Measurements from ENCODE around the gene GRB14. TPM values are rescaled to one million over a fixed set of nuclear protein-coding genes. Genes with fewer than 3 reads are reported as not detected.

GRB14 gene
- total and polyA plus RNA-seq, 2 of the 13 experiments (the other 11 are each of a cell fraction or from before 2014, with no cell fraction given), result 4.6 to 5.8 TPM

GRCh38 chr2:164538240-164538866, 82.9 kb downstream of the GRB14 start (continued):
- TF ChIP-seq, protein P1, sequence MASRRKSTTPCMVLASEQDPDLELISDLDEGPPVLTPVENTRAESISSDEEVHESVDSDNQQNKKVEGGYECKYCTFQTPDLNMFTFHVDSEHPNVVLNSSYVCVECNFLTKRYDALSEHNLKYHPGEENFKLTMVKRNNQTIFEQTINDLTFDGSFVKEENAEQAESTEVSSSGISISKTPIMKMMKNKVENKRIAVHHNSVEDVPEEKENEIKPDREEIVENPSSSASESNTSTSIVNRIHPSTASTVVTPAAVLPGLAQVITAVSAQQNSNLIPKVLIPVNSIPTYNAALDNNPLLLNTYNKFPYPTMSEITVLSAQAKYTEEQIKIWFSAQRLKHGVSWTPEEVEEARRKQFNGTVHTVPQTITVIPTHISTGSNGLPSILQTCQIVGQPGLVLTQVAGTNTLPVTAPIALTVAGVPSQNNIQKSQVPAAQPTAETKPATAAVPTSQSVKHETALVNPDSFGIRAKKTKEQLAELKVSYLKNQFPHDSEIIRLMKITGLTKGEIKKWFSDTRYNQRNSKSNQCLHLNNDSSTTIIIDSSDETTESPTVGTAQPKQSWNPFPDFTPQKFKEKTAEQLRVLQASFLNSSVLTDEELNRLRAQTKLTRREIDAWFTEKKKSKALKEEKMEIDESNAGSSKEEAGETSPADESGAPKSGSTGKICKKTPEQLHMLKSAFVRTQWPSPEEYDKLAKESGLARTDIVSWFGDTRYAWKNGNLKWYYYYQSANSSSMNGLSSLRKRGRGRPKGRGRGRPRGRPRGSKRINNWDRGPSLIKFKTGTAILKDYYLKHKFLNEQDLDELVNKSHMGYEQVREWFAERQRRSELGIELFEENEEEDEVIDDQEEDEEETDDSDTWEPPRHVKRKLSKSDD (CRISPR knock-in tag; IDR thresholded peaks at IDR 0.05; ENCODE audit: low read depth), result no peak
- TF ChIP-seq ZNF10 (CRISPR knock-in tag; IDR thresholded peaks at IDR 0.05; ENCODE audit: borderline replicate concordance, low read depth), result no peak
- TF ChIP-seq GATAD1 (CRISPR knock-in tag; IDR thresholded peaks at IDR 0.05), result 0 out of 2 replicates have a peak, but pooled peaks have one; percentile 18
- TF ChIP-seq ZIK1 (CRISPR knock-in tag; IDR thresholded peaks at IDR 0.05; ENCODE audit: borderline replicate concordance, low read depth), result no peak
- TF ChIP-seq ZNF354B (CRISPR knock-in tag; IDR thresholded peaks at IDR 0.05), result no peak
- TF ChIP-seq ZNF3 (CRISPR knock-in tag; IDR thresholded peaks at IDR 0.05), result no peak
- TF ChIP-seq CEBPG (CRISPR knock-in tag; IDR thresholded peaks at IDR 0.05), result peak; percentile 41; the same call in 1 of the 2 replicates
- no peak for TF ChIP-seq HNRNPL (IDR thresholded peaks at IDR 0.05; ENCODE audit: low read depth, low read length)
- TF ChIP-seq MAFK (conservative IDR thresholded peaks at IDR 0.05 in 1 of 2, IDR thresholded peaks at IDR 0.05 in 1 of 2; ENCODE audit: low read length in 2 of 2), result peak in 1 of 2 experiments; percentile 41; a peak in 1 of 4 replicates
- TF ChIP-seq SMARCE1 (IDR thresholded peaks at IDR 0.05; ENCODE audit: borderline replicate concordance), result no peak
- TF ChIP-seq TRAFD1 (CRISPR knock-in tag; IDR thresholded peaks at IDR 0.05; ENCODE audit: borderline replicate concordance), result no peak
- TF ChIP-seq E2F1 (CRISPR knock-in tag; IDR thresholded peaks at IDR 0.05), result no peak
